Spleen (tissue), 11 donors: ENCODE results near the gene SEMA3G. TPM values are rescaled to one million over a fixed set of nuclear protein-coding genes. Genes with fewer than 3 reads are reported as not detected.
A peak's percentile ranks its signal among the peaks of the same experiment; 100 is the strongest.

ENCODE experiments used
- DNase-seq: peaks from one replicate; pipeline ENCODE4 v3.0.0-alpha.2; 2020
- H3K27ac ChIP-seq, 8 donors: fragments of 200-600 bp; sonication (generic) in 7 of 8; 1 replicate in 4 of 8; 2 replicates in 4 of 8; pipeline versions ENCODE4 v1.5.0 to v1.8.0; 2016 to 2021; ENCODE audit warnings: inconsistent platforms in 4 of 8, mild to moderate bottlenecking in 4 of 8, moderate library complexity in 1 of 8
- H3K27me3 ChIP-seq, 7 donors: fragments of 200-600 bp; sonication (generic) in 6 of 7; replicated peaks in 1 of 7; 1 replicate in 4 of 7; 2 replicates in 3 of 7; pipeline versions ENCODE4 v1.5.0 to v1.8.0; 2016 to 2021; ENCODE audit warnings: inconsistent platforms in 3 of 7, mild to moderate bottlenecking in 1 of 7
- H3K36me3 ChIP-seq, 6 donors: fragments of 200-600 bp; sonication (generic) in 5 of 6; 1 replicate in 4 of 6; 2 replicates in 2 of 6; pipeline versions ENCODE4 v1.5.0 to v1.8.0; 2016 to 2021; ENCODE audit warnings: inconsistent platforms in 2 of 6
- H3K4me1 ChIP-seq, 6 donors: fragments of 200-600 bp; sonication (generic) in 5 of 6; 1 replicate in 3 of 6; 2 replicates in 3 of 6; pipeline versions ENCODE4 v1.5.0 to v1.8.0; 2016 to 2021; ENCODE audit warnings: inconsistent platforms in 3 of 6
- H3K4me3 ChIP-seq, 8 donors: fragments of 200-600 bp; sonication (generic) in 7 of 8; 1 replicate in 4 of 8; 2 replicates in 4 of 8; pipeline versions ENCODE4 v1.5.0 to v1.8.0; 2016 to 2021; ENCODE audit warnings: inconsistent platforms in 4 of 8, mild to moderate bottlenecking in 4 of 8, moderate library complexity in 2 of 8
- H3K9me3 ChIP-seq, 8 donors: fragments of 200-600 bp; sonication (generic) in 7 of 8; 1 replicate in 4 of 8; 2 replicates in 4 of 8; pipeline versions ENCODE4 v1.5.0 to v1.8.0; 2016 to 2021; ENCODE audit warnings: inconsistent platforms in 4 of 8
- CTCF ChIP-seq, 11 experiments: fragments of 200-600 bp in 7 of 11; fragments of 450-650 bp in 4 of 11; sonication (generic) in 4 of 11; IDR thresholded peaks in 8 of 11; conservative IDR thresholded peaks in 3 of 11; 1 replicate in 7 of 11; 2 replicates in 4 of 11; pipeline versions ENCODE4 v1.4.0 to v1.8.0; 2016 to 2021; ENCODE audit warnings: antibody characterized with exemption in 11 of 11, inconsistent platforms in 4 of 11, mild to moderate bottlenecking in 1 of 11
- POLR2A ChIP-seq, 3 donors: fragments of 450-650 bp; IDR thresholded peaks; one replicate each; pipeline ENCODE4 v1.5.1; 2017; ENCODE audit warnings: antibody characterized with exemption in 3 of 3, mild to moderate bottlenecking in 1 of 3
- POLR2AphosphoS5 ChIP-seq, 3 donors: sonication (generic); formaldehyde crosslinking; IDR thresholded peaks; one replicate each; pipeline ENCODE4 v1.5.1; 2017; ENCODE audit warnings: antibody characterized with exemption in 3 of 3
- WGBS, 5 donors: extraction: QIAGEN DNeasy Blood & Tissue Kit in 3 of 5; methylation state at CpG; one replicate each; pipeline versions ENCODE4 v1.1.5 to v1.1.7; 2013 to 2018; 5-methylcytosine and 5-hydroxymethylcytosine counted together
- intact Hi-C: fragments of 100-400 bp; cut with DNase I; formaldehyde crosslinking; loops from one replicate; pipeline ENCODE4 v1.15.0; 2023; ENCODE audit warnings: low total_unique reads
- polyA plus RNA-seq, 3 donors: library from polyadenylated mRNA; stranded (reverse); fragments of 200-250 nt; gene quantifications; one replicate each; pipeline ENCODE4 v1.2.1, GENCODE V29; 2013
- total RNA-seq, 7 donors: library from RNA; depleted of rRNA in 3 of 7; stranded (reverse); fragments of >200 nt in 3 of 7; fragmentation: NEBNext Ultra II Directional in 4 of 7; extraction: Animal tissue kit (Norgen Biotek cat#: 25700) in 4 of 7; gene quantifications; one replicate each; pipeline versions ENCODE4 v1.1.0 to v1.2.1, GENCODE V29; 2016 to 2021
- donor health status: healthy with polysubstance abuse.
- donor health status: DM: no; HTN: no; CAD: no; lungs with moderate emphysema.
- donor health status: DM: no; HTN: no; CAD: no.
- donor health status: Bipolar disorder and iron deficiency.
- donor health status: healthy.
- donor health status: DM: no; HTN: no; CAD: no.
- donor health status: DM: yes; HTN: yes; CAD: no.

The SEMA3G gene
- total and polyA plus RNA-seq, 10 donors, result 1.0 to 20.2 (median 9.5) TPM

- intact Hi-C loops, result no loop called here
- TF ChIP-seq CTCF (IDR thresholded peaks at IDR 0.05 in 8 of 11, conservative IDR thresholded peaks at IDR 0.05 in 3 of 11) (no peak), POLR2A (IDR thresholded peaks at IDR 0.05) (no peak), POLR2AphosphoS5 (IDR thresholded peaks at IDR 0.05) (no peak)
Observed at GRCh38 chr3:52458031-52458760, 13.3 kb upstream of the SEMA3G start.

GRCh38 chr3:52456800-52457183, 11.9 kb upstream of the SEMA3G start:
- H3K36me3 ChIP-seq, result peaks cover 0 to 43% (median 29%) of the 10 kb centered on the region in 6 donors
- no peaks in the 10 kb centered on the region for H3K27me3 ChIP-seq

More at GRCh38 chr3:52458031-52458760, 13.3 kb upstream of the SEMA3G start:
- WGBS, 5 donors, result 78 to 89% (median 80%) methylated on average over 6 of the region's 6 CpGs
- Histone ChIP-seq H3K9me3 (no peaks in the 10 kb centered on the region), H3K4me3 (no peak overlapping the region), H3K27me3 (no peaks in the 10 kb centered on the region), H3K4me1 (peaks cover 22 to 68% (median 44%) of the 10 kb centered on the region in 6 donors), H3K36me3 (peaks cover 0 to 57% (median 33%) of the 10 kb centered on the region in 6 donors), H3K27ac (peak overlapping the region in 1 of 8 donors; percentile 57)
- DNase-seq, result no peak

GRCh38 chr3:52456169-52456799, 11.4 kb upstream of the SEMA3G start:
- WGBS, 5 donors, result 22 to 51% (median 29%) methylated on average over 13 of the region's 13 CpGs
- H3K27ac ChIP-seq, result peak overlapping the region; percentile 88 to 96 (median 92)
- intact Hi-C loops, result no loop called here

More at GRCh38 chr3:52456800-52457183, 11.9 kb upstream of the SEMA3G start:
- intact Hi-C loops, result no loop called here
- Histone ChIP-seq H3K4me3 (peak overlapping the region in 6 of 8 donors; percentile 56 to 91 (median 73)), H3K4me1 (peaks cover 22 to 55% (median 38%) of the 10 kb centered on the region in 6 donors), H3K9me3 (no peaks in the 10 kb centered on the region), H3K27ac (peak overlapping the region in 7 of 8 donors; percentile 88 to 96 (median 92))
- no peak for DNase-seq
- 85 to 93% (median 88%) methylated on average over 4 to 5 of the region's 5 CpGs for WGBS, 5 donors
- TF ChIP-seq CTCF (IDR thresholded peaks at IDR 0.05 in 8 of 11, conservative IDR thresholded peaks at IDR 0.05 in 3 of 11), result no peak
- no peak for TF ChIP-seq POLR2AphosphoS5 (IDR thresholded peaks at IDR 0.05)
- TF ChIP-seq POLR2A (IDR thresholded peaks at IDR 0.05), result no peak

More at GRCh38 chr3:52456169-52456799, 11.4 kb upstream of the SEMA3G start:
- Histone ChIP-seq H3K36me3 (peaks cover 0 to 38% (median 27%) of the 10 kb centered on the region in 6 donors), H3K9me3 (no peaks in the 10 kb centered on the region), H3K4me3 (peak overlapping the region; percentile 53 to 91 (median 73)), H3K27me3 (no peaks in the 10 kb centered on the region), H3K4me1 (peaks cover 22 to 54% (median 38%) of the 10 kb centered on the region in 6 donors)
- TF ChIP-seq POLR2AphosphoS5 (IDR thresholded peaks at IDR 0.05), result peak in 1 of 3 donors; percentile 36
- no peak for TF ChIP-seq CTCF (IDR thresholded peaks at IDR 0.05 in 8 of 11, conservative IDR thresholded peaks at IDR 0.05 in 3 of 11)
- peak; percentile 78 for DNase-seq
